ENCODE results near the gene ABCC12. TPM values are rescaled to one million over a fixed set of nuclear protein-coding genes. Genes with fewer than 3 reads are reported as not detected.

ABCC12 gene
- polyA plus RNA-seq, 2 of the 4 experiments (the other 2 are of a cell fraction): 0.23 TPM; not detected in 1

DNA sequence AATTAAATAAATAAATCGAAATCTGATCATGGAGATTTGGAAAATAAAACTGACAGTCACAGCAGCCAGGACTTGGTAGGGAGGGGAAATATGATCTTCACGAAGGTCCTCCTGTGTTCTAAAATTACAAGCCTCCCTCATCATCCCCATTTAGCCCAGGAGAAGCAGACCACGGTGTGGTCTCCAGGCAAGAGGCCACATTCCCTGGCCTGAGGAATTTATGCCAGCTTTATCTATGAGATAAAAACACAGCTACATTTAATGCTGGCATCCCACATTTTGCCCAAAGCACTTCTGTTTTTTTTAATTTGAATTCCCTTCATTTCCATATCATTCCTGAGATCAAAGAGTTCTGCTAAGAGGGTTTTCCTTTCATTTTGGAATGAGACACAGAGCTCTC is 43.2 kb downstream of the ABCC12 start:
- POLR2A ChIA-PET: no interaction called here
- 60% methylated on average over 3 of the region's 3 CpGs for WGBS (ENCODE audit: missing lambda C conversion rate)
- TF ChIP-seq KDM1A (IDR thresholded peaks at IDR 0.05; ENCODE audit: low read depth) (no peak), TFCP2L1 (CRISPR knock-in tag; IDR thresholded peaks at IDR 0.05) (no peak), ESRRA (IDR thresholded peaks at IDR 0.05; ENCODE audit: borderline replicate concordance, low read length) (no peak), ZSCAN20 (CRISPR knock-in tag; IDR thresholded peaks at IDR 0.05) (no peak), RFX5 (IDR thresholded peaks at IDR 0.05) (no peak), TP53 (CRISPR knock-in tag; IDR thresholded peaks at IDR 0.05) (no peak), ZNF302 (CRISPR knock-in tag; IDR thresholded peaks at IDR 0.05) (no peak), MYC (IDR thresholded peaks at IDR 0.05; ENCODE audit: borderline replicate concordance, low read length) (no peak)
- TF ChIP-seq, protein P1, sequence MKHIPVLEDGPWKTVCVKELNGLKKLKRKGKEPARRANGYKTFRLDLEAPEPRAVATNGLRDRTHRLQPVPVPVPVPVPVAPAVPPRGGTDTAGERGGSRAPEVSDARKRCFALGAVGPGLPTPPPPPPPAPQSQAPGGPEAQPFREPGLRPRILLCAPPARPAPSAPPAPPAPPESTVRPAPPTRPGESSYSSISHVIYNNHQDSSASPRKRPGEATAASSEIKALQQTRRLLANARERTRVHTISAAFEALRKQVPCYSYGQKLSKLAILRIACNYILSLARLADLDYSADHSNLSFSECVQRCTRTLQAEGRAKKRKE (CRISPR knock-in tag; IDR thresholded peaks at IDR 0.05; ENCODE audit: low read depth): no peak
- TF ChIP-seq, protein P2, sequence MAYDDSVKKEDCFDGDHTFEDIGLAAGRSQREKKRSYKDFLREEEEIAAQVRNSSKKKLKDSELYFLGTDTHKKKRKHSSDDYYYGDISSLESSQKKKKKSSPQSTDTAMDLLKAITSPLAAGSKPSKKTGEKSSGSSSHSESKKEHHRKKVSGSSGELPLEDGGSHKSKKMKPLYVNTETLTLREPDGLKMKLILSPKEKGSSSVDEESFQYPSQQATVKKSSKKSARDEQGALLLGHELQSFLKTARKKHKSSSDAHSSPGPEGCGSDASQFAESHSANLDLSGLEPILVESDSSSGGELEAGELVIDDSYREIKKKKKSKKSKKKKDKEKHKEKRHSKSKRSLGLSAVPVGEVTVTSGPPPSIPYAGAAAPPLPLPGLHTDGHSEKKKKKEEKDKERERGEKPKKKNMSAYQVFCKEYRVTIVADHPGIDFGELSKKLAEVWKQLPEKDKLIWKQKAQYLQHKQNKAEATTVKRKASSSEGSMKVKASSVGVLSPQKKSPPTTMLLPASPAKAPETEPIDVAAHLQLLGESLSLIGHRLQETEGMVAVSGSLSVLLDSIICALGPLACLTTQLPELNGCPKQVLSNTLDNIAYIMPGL (CRISPR knock-in tag; IDR thresholded peaks at IDR 0.05; ENCODE audit: borderline replicate concordance): no peak
- ATAC-seq: no peak
- FAIRE-seq: no peak
- DNase-seq (ENCODE audit: low read depth in 1 of 2, low spot score in 1 of 2): no peak
- no peak overlapping the region for H3K4me3 ChIP-seq
- peaks cover 4% of the 10 kb centered on the region; the same call in 1 of the 3 replicates for H3K4me1 ChIP-seq
- 0 out of 6 replicates have a peak overlapping the region, but pooled peaks of 1 of the 2 experiments have one; percentile 23 for H3K27ac ChIP-seq
- no peaks in the 10 kb centered on the region for H3K9me3 ChIP-seq
- no peak overlapping the region for H3K4me2 ChIP-seq
- CTCF ChIA-PET: interaction anchor here (0.7 to 1.2 kb wide), 7 partner anchors 11 to 1075 kb away, joined by 3 to 6 read pairs (median 3); no protein-coding TSS in a partner anchor

DNA sequence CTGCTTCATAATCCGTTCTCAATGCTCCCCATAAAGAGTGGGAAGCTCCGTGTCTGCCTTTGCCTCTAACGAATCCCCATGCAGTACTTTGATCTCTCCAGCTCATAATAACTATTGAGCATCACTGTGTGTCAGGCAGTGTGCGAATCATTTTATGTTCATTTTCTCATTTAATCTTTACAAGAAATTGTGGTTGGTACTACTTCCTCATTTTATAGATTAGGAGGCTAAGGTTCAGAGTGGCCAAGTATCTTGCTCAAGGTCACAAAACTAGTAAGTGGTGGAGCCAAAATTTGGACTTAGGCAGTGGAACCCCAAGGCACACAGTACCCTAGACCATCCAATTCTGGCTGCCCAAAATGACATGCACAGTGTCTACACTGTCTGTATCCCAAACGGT is 44.8 kb downstream of the ABCC12 start:
- Histone ChIP-seq H3K4me3 (no peak overlapping the region), H3K27ac (0 out of 6 replicates have a peak overlapping the region, but pooled peaks of 1 of the 2 experiments have one; percentile 16), H3K4me1 (no peaks in the 10 kb centered on the region), H3K9me3 (no peaks in the 10 kb centered on the region), H3K4me2 (no peak overlapping the region)
- POLR2A ChIA-PET: no interaction called here
- FAIRE-seq (no peak), ATAC-seq (no peak), DNase-seq (ENCODE audit: low read depth in 1 of 2, low spot score in 1 of 2) (no peak)
- WGBS (ENCODE audit: missing lambda C conversion rate): 87% methylated on average over 5 of the region's 5 CpGs
- CTCF ChIA-PET: no interaction called here
- TF ChIP-seq FOXS1 (CRISPR knock-in tag; IDR thresholded peaks at IDR 0.05) (no peak), HEYL (CRISPR knock-in tag; IDR thresholded peaks at IDR 0.05) (no peak), CBX8 (IDR thresholded peaks at IDR 0.05) (no peak), RFX5 (IDR thresholded peaks at IDR 0.05) (no peak), ZNF302 (CRISPR knock-in tag; IDR thresholded peaks at IDR 0.05) (no peak), POLR2AphosphoS2 (conservative IDR thresholded peaks at IDR 0.05; ENCODE audit: low read length) (no peak), ZC3H11A (IDR thresholded peaks at IDR 0.05) (no peak), KDM5A (IDR thresholded peaks at IDR 0.05) (no peak)
- TF ChIP-seq, protein P3, sequence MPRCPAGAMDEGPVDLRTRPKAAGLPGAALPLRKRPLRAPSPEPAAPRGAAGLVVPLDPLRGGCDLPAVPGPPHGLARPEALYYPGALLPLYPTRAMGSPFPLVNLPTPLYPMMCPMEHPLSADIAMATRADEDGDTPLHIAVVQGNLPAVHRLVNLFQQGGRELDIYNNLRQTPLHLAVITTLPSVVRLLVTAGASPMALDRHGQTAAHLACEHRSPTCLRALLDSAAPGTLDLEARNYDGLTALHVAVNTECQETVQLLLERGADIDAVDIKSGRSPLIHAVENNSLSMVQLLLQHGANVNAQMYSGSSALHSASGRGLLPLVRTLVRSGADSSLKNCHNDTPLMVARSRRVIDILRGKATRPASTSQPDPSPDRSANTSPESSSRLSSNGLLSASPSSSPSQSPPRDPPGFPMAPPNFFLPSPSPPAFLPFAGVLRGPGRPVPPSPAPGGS (IDR thresholded peaks at IDR 0.05): no peak
- TF ChIP-seq, protein P4, sequence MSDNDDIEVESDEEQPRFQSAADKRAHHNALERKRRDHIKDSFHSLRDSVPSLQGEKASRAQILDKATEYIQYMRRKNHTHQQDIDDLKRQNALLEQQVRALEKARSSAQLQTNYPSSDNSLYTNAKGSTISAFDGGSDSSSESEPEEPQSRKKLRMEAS (IDR thresholded peaks at IDR 0.05): no peak

DNA sequence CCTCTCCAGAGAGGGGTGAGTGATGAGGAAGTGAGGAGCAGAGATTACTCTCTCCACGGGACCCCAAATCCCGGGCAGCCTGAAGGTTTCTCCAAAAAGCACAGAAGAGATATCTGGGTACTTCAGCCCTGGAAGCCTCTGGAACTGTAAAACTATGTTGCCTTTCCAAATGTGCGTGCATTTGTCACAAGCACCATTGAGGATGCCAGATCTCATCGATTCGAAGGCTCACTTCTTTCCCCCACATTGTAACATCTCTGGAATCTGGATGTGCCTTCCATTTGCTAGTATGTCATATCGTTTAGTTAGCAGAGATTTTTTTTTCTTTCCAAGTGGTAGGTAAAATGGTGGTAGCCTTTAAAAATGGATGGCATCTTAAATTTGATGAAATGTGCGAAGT is 45.8 kb downstream of the ABCC12 start:
- H3K27ac ChIP-seq: no peak overlapping the region
- POLR2A ChIA-PET: no interaction called here
- H3K4me2 ChIP-seq: no peak overlapping the region
- FAIRE-seq (no peak), DNase-seq (ENCODE audit: low read depth in 1 of 2, low spot score in 1 of 2) (no peak), ATAC-seq (no peak)
- no peak for TF ChIP-seq HDAC2 (IDR thresholded peaks at IDR 0.05)
- TF ChIP-seq CEBPB (IDR thresholded peaks at IDR 0.05): no peak
- TF ChIP-seq, protein P5, sequence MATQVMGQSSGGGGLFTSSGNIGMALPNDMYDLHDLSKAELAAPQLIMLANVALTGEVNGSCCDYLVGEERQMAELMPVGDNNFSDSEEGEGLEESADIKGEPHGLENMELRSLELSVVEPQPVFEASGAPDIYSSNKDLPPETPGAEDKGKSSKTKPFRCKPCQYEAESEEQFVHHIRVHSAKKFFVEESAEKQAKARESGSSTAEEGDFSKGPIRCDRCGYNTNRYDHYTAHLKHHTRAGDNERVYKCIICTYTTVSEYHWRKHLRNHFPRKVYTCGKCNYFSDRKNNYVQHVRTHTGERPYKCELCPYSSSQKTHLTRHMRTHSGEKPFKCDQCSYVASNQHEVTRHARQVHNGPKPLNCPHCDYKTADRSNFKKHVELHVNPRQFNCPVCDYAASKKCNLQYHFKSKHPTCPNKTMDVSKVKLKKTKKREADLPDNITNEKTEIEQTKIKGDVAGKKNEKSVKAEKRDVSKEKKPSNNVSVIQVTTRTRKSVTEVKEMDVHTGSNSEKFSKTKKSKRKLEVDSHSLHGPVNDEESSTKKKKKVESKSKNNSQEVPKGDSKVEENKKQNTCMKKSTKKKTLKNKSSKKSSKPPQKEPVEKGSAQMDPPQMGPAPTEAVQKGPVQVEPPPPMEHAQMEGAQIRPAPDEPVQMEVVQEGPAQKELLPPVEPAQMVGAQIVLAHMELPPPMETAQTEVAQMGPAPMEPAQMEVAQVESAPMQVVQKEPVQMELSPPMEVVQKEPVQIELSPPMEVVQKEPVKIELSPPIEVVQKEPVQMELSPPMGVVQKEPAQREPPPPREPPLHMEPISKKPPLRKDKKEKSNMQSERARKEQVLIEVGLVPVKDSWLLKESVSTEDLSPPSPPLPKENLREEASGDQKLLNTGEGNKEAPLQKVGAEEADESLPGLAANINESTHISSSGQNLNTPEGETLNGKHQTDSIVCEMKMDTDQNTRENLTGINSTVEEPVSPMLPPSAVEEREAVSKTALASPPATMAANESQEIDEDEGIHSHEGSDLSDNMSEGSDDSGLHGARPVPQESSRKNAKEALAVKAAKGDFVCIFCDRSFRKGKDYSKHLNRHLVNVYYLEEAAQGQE (IDR thresholded peaks at IDR 0.05): no peak
- TF ChIP-seq, protein P2 (CRISPR knock-in tag; IDR thresholded peaks at IDR 0.05; ENCODE audit: borderline replicate concordance): no peak
- TF ChIP-seq ZFP36 (IDR thresholded peaks at IDR 0.05; ENCODE audit: borderline replicate concordance, partially characterized antibody): no peak
- TF ChIP-seq FOXS1 (CRISPR knock-in tag; IDR thresholded peaks at IDR 0.05): no peak
- WGBS (ENCODE audit: missing lambda C conversion rate): 79% methylated on average over 7 of the region's 7 CpGs
- CTCF ChIA-PET: interaction anchor here (0.6 to 1.6 kb wide), 5 partner anchors 10 to 67 kb away, joined by 3 to 5 read pairs (median 3); no protein-coding TSS in a partner anchor
- H3K4me1 ChIP-seq: no peaks in the 10 kb centered on the region
- no peak overlapping the region for H3K4me3 ChIP-seq
- no peaks in the 10 kb centered on the region for H3K9me3 ChIP-seq

Measured in A549 (cell line).